Neuronal stem cell (in vitro differentiated cells): ENCODE data around the gene SGO1.

Experiments
- DNase-seq: peaks from one replicate; pipeline ENCODE4 v3.0.0-alpha.2; 2013; ENCODE audit warnings: low spot score
- H2AFZ ChIP-seq: one replicate; pipeline ENCODE4 v1.6.1; 2013; ENCODE audit warnings: mild to moderate bottlenecking, low read length, inconsistent platforms
- H2AK5ac ChIP-seq: 2 replicates; pipeline ENCODE4 v1.6.1; 2013; ENCODE audit warnings: low read depth, mild to moderate bottlenecking, inconsistent platforms, low read length, moderate library complexity, mixed read lengths
- H2BK120ac ChIP-seq: 2 replicates; pipeline ENCODE4 v1.6.1; 2013; ENCODE audit warnings: low read depth, mild to moderate bottlenecking, inconsistent platforms, low read length, moderate library complexity, mixed read lengths
- H2BK12ac ChIP-seq: one replicate; pipeline ENCODE4 v1.6.1; 2013; ENCODE audit warnings: low read length, inconsistent platforms
- H2BK15ac ChIP-seq: 2 replicates; pipeline ENCODE4 v1.6.1; 2013; ENCODE audit warnings: mild to moderate bottlenecking, low read length, inconsistent platforms, mixed read lengths
- H2BK5ac ChIP-seq: one replicate; pipeline ENCODE4 v1.6.1; 2013; ENCODE audit warnings: inconsistent platforms, mild to moderate bottlenecking, low read length, moderate library complexity
- H3K14ac ChIP-seq: one replicate; pipeline ENCODE4 v1.6.1; 2013; ENCODE audit warnings: low read length, inconsistent platforms
- H3K18ac ChIP-seq: 2 replicates; pipeline ENCODE4 v1.6.1; 2013; ENCODE audit warnings: low read length, inconsistent platforms
- H3K23ac ChIP-seq: 2 replicates; pipeline ENCODE4 v1.6.1; 2013; ENCODE audit warnings: low read depth, mild to moderate bottlenecking, mixed read lengths, low read length, inconsistent platforms; ENCODE audit not compliant: poor library complexity
- H3K27ac ChIP-seq: replicated peaks from 3 replicates; pipeline ENCODE4 v1.5.1; 2013; ENCODE audit warnings: low read length, inconsistent platforms
- H3K27me3 ChIP-seq, 3 experiments: 2 replicates each; pipeline ENCODE4 v1.6.1; 2013; ENCODE audit warnings: low read length in 3 of 3, mild to moderate bottlenecking in 2 of 3, inconsistent platforms in 1 of 3, low read depth in 1 of 3, mixed read lengths in 1 of 3, moderate library complexity in 1 of 3; ENCODE audit not compliant: control insufficient read depth in 3 of 3, insufficient read depth in 3 of 3
- H3K36me3 ChIP-seq, 2 donors: replicated peaks in 1 of 2; 2 replicates each; pipeline ENCODE4 v1.6.1; 2013; ENCODE audit warnings: low read length in 2 of 2; ENCODE audit not compliant: control insufficient read depth in 2 of 2, insufficient read depth in 2 of 2
- H3K4ac ChIP-seq: 2 replicates; pipeline ENCODE4 v1.6.1; 2013; ENCODE audit warnings: inconsistent platforms, mild to moderate bottlenecking, low read length, moderate library complexity
- H3K4me1 ChIP-seq, 2 donors: 1 replicate in 1 of 2; 2 replicates in 1 of 2; pipeline ENCODE4 v1.6.1; 2013; ENCODE audit warnings: low read length in 2 of 2, low read depth in 1 of 2; ENCODE audit not compliant: control insufficient read depth in 2 of 2, insufficient read depth in 1 of 2
- H3K4me2 ChIP-seq: one replicate; pipeline ENCODE4 v1.6.1; 2013; ENCODE audit warnings: mild to moderate bottlenecking, low read length, inconsistent platforms; ENCODE audit not compliant: insufficient read depth, poor library complexity, severe bottlenecking
- H3K4me3 ChIP-seq, 2 donors: 2 replicates each; pipeline ENCODE4 v1.5.1; 2013; ENCODE audit warnings: low read length in 2 of 2, mild to moderate bottlenecking in 2 of 2, inconsistent platforms in 1 of 2, moderate library complexity in 1 of 2
- H3K79me1 ChIP-seq: one replicate; pipeline ENCODE4 v1.6.1; 2013; ENCODE audit warnings: low read depth, mild to moderate bottlenecking, inconsistent platforms, low read length, moderate library complexity
- H3K9ac ChIP-seq: one replicate; pipeline ENCODE4 v1.6.1; 2013; ENCODE audit warnings: mild to moderate bottlenecking, low read depth, low read length, inconsistent platforms; ENCODE audit not compliant: poor library complexity
- H3K9me3 ChIP-seq, 2 donors: replicated peaks in 1 of 2; 2 replicates each; pipeline versions ENCODE3 to v1.6.1; 2013; ENCODE audit warnings: low read length in 2 of 2, mild to moderate bottlenecking in 2 of 2, inconsistent platforms in 1 of 2, low read depth in 1 of 2, mixed read lengths in 1 of 2, moderate library complexity in 1 of 2; ENCODE audit not compliant: control insufficient read depth in 2 of 2, insufficient read depth in 1 of 2
- H4K8ac ChIP-seq: one replicate; pipeline ENCODE4 v1.6.1; 2013; ENCODE audit warnings: low read depth, mild to moderate bottlenecking, inconsistent platforms, low read length, moderate library complexity
- H4K91ac ChIP-seq: one replicate; pipeline ENCODE4 v1.6.1; 2013; ENCODE audit warnings: low read length, low read depth, mild to moderate bottlenecking, inconsistent platforms; ENCODE audit not compliant: poor library complexity
- WGBS, 2 donors: extraction: QIAGEN DNeasy Blood & Tissue Kit; methylation state at CpG; one replicate each; pipeline ENCODE4 v1.1.7; 2013; ENCODE audit warnings: missing lambda C conversion rate in 2 of 2, mixed read lengths in 1 of 2; ENCODE audit not compliant: insufficient read length in 2 of 2, insufficient replicate concordance in 1 of 2; ENCODE audit errors: extremely low coverage in 2 of 2; 5-methylcytosine and 5-hydroxymethylcytosine counted together

The SGO1 gene

GRCh38 chr3:20201143-20201542 lies 15.1 kb upstream of the SGO1 start:
- Histone ChIP-seq H3K14ac (no peak overlapping the region), H3K27me3 (no peaks in the 10 kb centered on the region), H2BK12ac (no peak overlapping the region), H3K36me3 (no peaks in the 10 kb centered on the region), H3K79me1 (no peaks in the 10 kb centered on the region), H3K27ac (no peak overlapping the region), H3K9ac (no peak overlapping the region), H3K4me1 (peaks cover 0 to 3% of the 10 kb centered on the region in 2 donors), H4K91ac (no peak overlapping the region), H4K8ac (no peak overlapping the region), H3K23ac (no peak overlapping the region), H2AK5ac (no peak overlapping the region), H3K4ac (no peak overlapping the region), H3K4me3 (no peak overlapping the region), H3K4me2 (no peak overlapping the region), H3K18ac (no peak overlapping the region), H2AFZ (no peak overlapping the region), H2BK15ac (no peak overlapping the region), H2BK120ac (no peak overlapping the region), H3K9me3 (no peaks in the 10 kb centered on the region), H2BK5ac (no peak overlapping the region)
- DNase-seq, result no peak

GRCh38 chr3:20197775-20198174 lies 11.8 kb upstream of the SGO1 start:
- Histone ChIP-seq H3K79me1 (no peaks in the 10 kb centered on the region), H4K8ac (no peak overlapping the region), H3K14ac (no peak overlapping the region), H3K18ac (no peak overlapping the region), H3K36me3 (no peaks in the 10 kb centered on the region), H2AFZ (no peak overlapping the region), H2BK5ac (no peak overlapping the region), H3K4me3 (no peak overlapping the region), H4K91ac (no peak overlapping the region), H3K9me3 (no peaks in the 10 kb centered on the region), H3K27me3 (peaks cover 0 to 3% (median 0%) of the 10 kb centered on the region in 3 experiments), H2BK15ac (no peak overlapping the region), H3K9ac (no peak overlapping the region), H3K23ac (no peak overlapping the region), H2BK12ac (no peak overlapping the region), H3K4me1 (peaks cover 0 to 3% of the 10 kb centered on the region in 2 donors), H3K27ac (no peak overlapping the region), H3K4ac (no peak overlapping the region), H2AK5ac (no peak overlapping the region), H3K4me2 (no peak overlapping the region), H2BK120ac (no peak overlapping the region)
- no peak for DNase-seq
- no CpG with 5 or more reads among the region's 3 CpGs for WGBS, 2 donors

GRCh38 chr3:20194793-20195460 lies 8.9 kb upstream of the SGO1 start:
- WGBS, 2 donors, result no CpG with 5 or more reads among the region's 7 CpGs
- Histone ChIP-seq H2BK5ac (no peak overlapping the region), H3K79me1 (no peaks in the 10 kb centered on the region), H3K14ac (no peak overlapping the region), H3K18ac (no peak overlapping the region), H3K4me1 (no peaks in the 10 kb centered on the region), H2BK120ac (no peak overlapping the region), H3K9ac (no peak overlapping the region), H3K27me3 (peaks cover 0 to 3% (median 0%) of the 10 kb centered on the region in 3 experiments), H2BK15ac (no peak overlapping the region), H3K9me3 (no peaks in the 10 kb centered on the region), H3K4ac (no peak overlapping the region), H3K27ac (no peak overlapping the region), H2AK5ac (no peak overlapping the region), H2AFZ (no peak overlapping the region), H4K8ac (no peak overlapping the region), H4K91ac (no peak overlapping the region), H3K23ac (no peak overlapping the region), H2BK12ac (no peak overlapping the region), H3K4me3 (no peak overlapping the region), H3K36me3 (no peaks in the 10 kb centered on the region), H3K4me2 (no peak overlapping the region)
- no peak for DNase-seq

- no peak overlapping the region for H3K4me2 ChIP-seq
- H2AFZ ChIP-seq, result no peak overlapping the region
- no peak for DNase-seq
- H3K14ac ChIP-seq, result no peak overlapping the region
- H3K4me1 ChIP-seq, result no peaks in the 10 kb centered on the region
- H3K4me3 ChIP-seq, result no peak overlapping the region
- H2BK15ac ChIP-seq, result no peak overlapping the region
- H3K27me3 ChIP-seq, result peaks cover 0 to 7% (median 0%) of the 10 kb centered on the region in 3 experiments
- H3K23ac ChIP-seq, result no peak overlapping the region
- H2BK12ac ChIP-seq, result no peak overlapping the region
- WGBS, 2 donors, result no CpG with 5 or more reads among the region's 5 CpGs
- no peak overlapping the region for H3K9ac ChIP-seq
- no peak overlapping the region for H2BK5ac ChIP-seq
- no peak overlapping the region for H4K8ac ChIP-seq
- no peak overlapping the region for H4K91ac ChIP-seq
- H2BK120ac ChIP-seq, result no peak overlapping the region
- no peak overlapping the region for H3K18ac ChIP-seq
- no peak overlapping the region for H3K27ac ChIP-seq
- no peaks in the 10 kb centered on the region for H3K9me3 ChIP-seq
- H2AK5ac ChIP-seq, result no peak overlapping the region
- H3K79me1 ChIP-seq, result no peaks in the 10 kb centered on the region
- H3K36me3 ChIP-seq, result no peaks in the 10 kb centered on the region
- H3K4ac ChIP-seq, result no peak overlapping the region
Observed at GRCh38 chr3:20190991-20191390, 5.0 kb upstream of the SGO1 start.
